HepG2 (cell line): ENCODE measurements around the gene CPED1.

Experiments
- GFI1 ChIP-seq: sonication (generic); formaldehyde crosslinking; IDR thresholded peaks from 2 replicates; pipeline ENCODE4 v1.5.0; 2020; ENCODE audit warnings: missing genetic modification reagents, mild to moderate bottlenecking, borderline replicate concordance
- MAFG ChIP-seq: sonication (generic); formaldehyde crosslinking; IDR thresholded peaks from 2 replicates; pipeline ENCODE4 v1.5.1; 2020; ENCODE audit warnings: mild to moderate bottlenecking, missing genetic modification reagents

- TF ChIP-seq MAFG (CRISPR knock-in tag), result no peak
- TF ChIP-seq GFI1 (CRISPR knock-in tag), result no peak
Measured at GRCh38 chr7:121323515-121324302, 335.2 kb downstream of the CPED1 start.
